Testis (tissue), 3 donors: ENCODE measurements around the gene GNG13. TPM values are rescaled to one million over a fixed set of nuclear protein-coding genes. Genes with fewer than 3 reads are reported as not detected.
A peak's percentile ranks its signal among the peaks of the same experiment; 100 is the strongest.

Experiments
- DNase-seq: peaks from one replicate; pipeline ENCODE4 v3.0.0-alpha.2; 2019
- H3K27ac ChIP-seq, 2 donors: fragments of 200-600 bp; sonication (generic); one replicate each; pipeline ENCODE4 v1.5.1; 2019
- H3K27me3 ChIP-seq: fragments of 200-600 bp; sonication (generic); one replicate; pipeline ENCODE4 v1.5.1; 2019
- H3K36me3 ChIP-seq: fragments of 200-600 bp; sonication (generic); one replicate; pipeline ENCODE4 v1.5.1; 2017; ENCODE audit warnings: low read depth; ENCODE audit errors: missing control alignments
- H3K4me1 ChIP-seq: fragments of 200-600 bp; sonication (generic); one replicate; pipeline ENCODE4 v1.5.1; 2019
- H3K4me3 ChIP-seq, 2 donors: fragments of 200-600 bp; sonication (generic); one replicate each; pipeline ENCODE4 v1.5.1; 2017 to 2019
- H3K9me3 ChIP-seq: fragments of 200-600 bp; sonication (generic); one replicate; pipeline ENCODE4 v1.5.1; 2017
- POLR2A ChIP-seq: fragments of 450-650 bp; IDR thresholded peaks from one replicate; pipeline ENCODE4 v1.6.1; 2017; ENCODE audit warnings: antibody characterized with exemption, mild to moderate bottlenecking, moderate library complexity
- WGBS, 2 donors: methylation state at CpG; one replicate each; pipeline ENCODE4 v1.1.5; 2018; 5-methylcytosine and 5-hydroxymethylcytosine counted together
- intact Hi-C: fragments of 100-400 bp; cut with DNase I; formaldehyde crosslinking; loops from one replicate; pipeline ENCODE4 v1.15.1; 2023; ENCODE audit warnings: low total_unique reads
- polyA plus RNA-seq: library from polyadenylated mRNA; stranded (reverse); fragments of 350-450 nt; fragmentation: Illumina TruSeq; extraction: RNeasy Lipid Tissue Mini Kit (QIAGEN cat#74804); gene quantifications from one replicate; pipeline ENCODE4 v1.2.3, GENCODE V29; 2014; ENCODE audit warnings: low read depth, low replicate concordance; ENCODE audit not compliant: insufficient read depth
- total RNA-seq, 2 donors: library from RNA; depleted of rRNA; stranded (reverse); fragments of >200 nt; gene quantifications; one replicate each; pipeline ENCODE4 v1.2.3, GENCODE V29; 2016
- TF ChIP-seq, protein P1 (sequence below), 3 experiments: fragments of 450-650 bp in 2 of 3; fragments of 200-600 bp in 1 of 3; sonication (generic) in 1 of 3; IDR thresholded peaks; one replicate each; pipeline ENCODE4 v1.5.1; 2016 to 2019; ENCODE audit warnings: antibody characterized with exemption in 3 of 3, mild to moderate bottlenecking in 2 of 3, moderate library complexity in 1 of 3

The GNG13 gene
- total and polyA plus RNA-seq, 3 donors from 2014 or later = not detected

DNA sequence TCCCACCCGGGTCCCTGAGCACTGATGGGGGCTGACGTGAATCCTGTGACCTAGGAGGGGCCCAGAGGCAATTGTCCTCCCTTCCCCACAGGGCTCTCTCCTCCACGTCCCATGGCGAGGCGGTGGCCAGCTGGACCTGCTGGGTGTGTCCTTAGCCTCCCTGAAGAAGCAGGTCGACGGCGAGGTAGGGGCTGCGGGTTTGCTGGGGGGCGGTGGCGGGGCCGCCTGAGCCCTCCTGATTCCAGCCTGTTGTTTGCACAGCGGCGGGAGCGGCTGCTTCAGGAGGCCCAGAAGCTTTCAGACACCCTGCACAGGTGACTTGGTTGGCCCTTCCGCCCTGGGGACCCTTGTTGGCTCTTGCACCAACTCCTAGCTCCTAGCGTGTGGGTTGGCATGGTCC is 10.4 kb downstream of the GNG13 start:
- H3K27me3 ChIP-seq = no peaks in the 10 kb centered on the region
- no peaks in the 10 kb centered on the region for H3K36me3 ChIP-seq
- DNase-seq = no peak
- no peaks in the 10 kb centered on the region for H3K9me3 ChIP-seq
- TF ChIP-seq, protein P1, sequence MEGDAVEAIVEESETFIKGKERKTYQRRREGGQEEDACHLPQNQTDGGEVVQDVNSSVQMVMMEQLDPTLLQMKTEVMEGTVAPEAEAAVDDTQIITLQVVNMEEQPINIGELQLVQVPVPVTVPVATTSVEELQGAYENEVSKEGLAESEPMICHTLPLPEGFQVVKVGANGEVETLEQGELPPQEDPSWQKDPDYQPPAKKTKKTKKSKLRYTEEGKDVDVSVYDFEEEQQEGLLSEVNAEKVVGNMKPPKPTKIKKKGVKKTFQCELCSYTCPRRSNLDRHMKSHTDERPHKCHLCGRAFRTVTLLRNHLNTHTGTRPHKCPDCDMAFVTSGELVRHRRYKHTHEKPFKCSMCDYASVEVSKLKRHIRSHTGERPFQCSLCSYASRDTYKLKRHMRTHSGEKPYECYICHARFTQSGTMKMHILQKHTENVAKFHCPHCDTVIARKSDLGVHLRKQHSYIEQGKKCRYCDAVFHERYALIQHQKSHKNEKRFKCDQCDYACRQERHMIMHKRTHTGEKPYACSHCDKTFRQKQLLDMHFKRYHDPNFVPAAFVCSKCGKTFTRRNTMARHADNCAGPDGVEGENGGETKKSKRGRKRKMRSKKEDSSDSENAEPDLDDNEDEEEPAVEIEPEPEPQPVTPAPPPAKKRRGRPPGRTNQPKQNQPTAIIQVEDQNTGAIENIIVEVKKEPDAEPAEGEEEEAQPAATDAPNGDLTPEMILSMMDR (IDR thresholded peaks at IDR 0.05) = no peak
- TF ChIP-seq POLR2A = no peak
- H3K4me3 ChIP-seq = no peak overlapping the region
- intact Hi-C loops = no loop called here
- WGBS, 2 donors = 94 to 96% methylated on average over 9 to 17 of the region's 17 CpGs
- H3K27ac ChIP-seq = no peak overlapping the region
- peaks cover 16% of the 10 kb centered on the region for H3K4me1 ChIP-seq

DNA sequence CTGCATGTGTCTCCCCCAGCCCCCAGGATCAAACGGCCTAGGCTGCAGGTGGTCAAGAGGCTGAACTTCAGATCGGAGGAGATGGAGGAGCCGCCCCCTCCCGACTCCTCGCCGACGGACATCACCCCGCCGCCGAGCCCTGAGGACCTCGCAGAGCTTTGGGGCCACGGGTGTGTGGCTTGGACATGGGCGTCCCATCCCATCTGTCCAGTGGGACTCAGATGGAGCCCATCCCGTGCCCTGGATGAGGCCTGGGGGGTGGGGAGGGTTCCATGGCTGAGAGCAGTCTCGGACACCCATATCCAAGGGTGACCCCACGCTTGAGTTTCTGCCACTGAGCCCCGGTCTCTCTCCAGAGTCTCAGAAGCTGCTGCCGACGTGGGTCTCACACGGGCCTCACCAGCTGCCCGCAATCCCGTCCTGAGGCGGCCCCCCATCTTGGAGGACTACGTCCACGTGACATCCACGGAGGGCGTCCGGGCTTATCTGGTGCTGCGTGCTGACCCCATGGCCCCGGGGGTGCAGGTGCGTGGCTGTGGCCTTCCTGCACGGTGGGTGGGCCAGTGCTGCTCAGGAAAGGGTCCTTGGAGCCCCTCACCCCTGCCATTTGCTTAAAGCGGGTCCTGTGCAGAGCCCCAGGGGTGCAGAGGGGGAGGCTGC is 11.2 kb downstream of the GNG13 start:
- intact Hi-C loops = no loop called here
- TF ChIP-seq POLR2A = no peak
- TF ChIP-seq, protein P1 (IDR thresholded peaks at IDR 0.05) = no peak
- Histone ChIP-seq H3K4me3 (peak overlapping the region; percentile 68 to 85), H3K36me3 (no peaks in the 10 kb centered on the region), H3K27me3 (no peaks in the 10 kb centered on the region), H3K9me3 (no peaks in the 10 kb centered on the region), H3K4me1 (peaks cover 16% of the 10 kb centered on the region), H3K27ac (no peak overlapping the region)
- 61 to 90% methylated on average over 2 to 23 of the region's 33 CpGs for WGBS, 2 donors
- no peak for DNase-seq

DNA sequence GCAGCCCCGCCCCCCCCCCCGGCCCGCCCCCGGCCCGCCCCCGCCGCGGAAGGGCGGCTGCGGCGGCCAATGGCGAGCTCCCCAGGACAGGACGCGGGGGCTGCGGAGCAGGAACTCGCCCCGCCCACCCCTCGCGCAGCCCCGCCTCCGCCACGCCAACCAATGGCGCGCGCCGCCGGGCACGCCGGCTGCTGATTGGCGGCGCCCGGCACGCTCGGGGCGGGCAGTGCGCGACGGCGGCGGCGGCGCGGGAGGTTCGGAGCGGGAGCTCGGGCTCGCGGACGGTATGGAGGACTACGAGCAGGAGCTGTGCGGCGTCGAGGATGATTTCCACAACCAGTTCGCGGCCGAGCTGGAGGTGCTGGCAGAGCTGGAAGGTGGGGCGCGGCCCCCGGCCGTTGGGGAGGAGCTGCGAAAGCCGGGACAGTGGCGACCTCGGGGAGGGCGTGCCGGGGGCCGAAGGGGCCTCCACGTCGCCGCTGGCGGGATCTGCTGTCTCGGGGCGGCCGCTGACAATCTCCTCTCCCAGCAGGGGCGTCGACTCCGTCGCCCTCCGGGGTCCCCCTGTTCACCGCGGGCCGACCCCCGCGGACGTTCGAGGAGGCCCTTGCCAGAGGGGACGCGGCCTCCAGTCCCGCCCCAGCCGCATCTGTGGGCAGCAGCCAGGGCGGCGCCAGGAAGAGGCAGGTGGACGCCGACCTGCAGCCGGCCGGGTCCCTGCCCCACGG is 12.0 kb downstream of the GNG13 start, which contains the start of gene CHTF18:
Gene CHTF18, plus strand, starts transcription at position 222 of the 728 bp plus-strand sequence. Its CDS starts 65 bp downstream, at position 287.
- Histone ChIP-seq H3K27me3 (no peaks in the 10 kb centered on the region), H3K36me3 (no peaks in the 10 kb centered on the region), H3K9me3 (no peaks in the 10 kb centered on the region), H3K4me3 (peak within 1 kb of the TSS; percentile 80 to 85), H3K27ac (no peak within 1 kb of the TSS), H3K4me1 (peaks cover 21% of the 10 kb centered on the region)
- intact Hi-C loops = no loop called here
- WGBS, 2 donors = 2 to 4% methylated on average over 5 to 44 of the region's 97 CpGs
- DNase-seq = peak; percentile 93
- TF ChIP-seq, protein P1 (IDR thresholded peaks at IDR 0.05) = no peak

DNA sequence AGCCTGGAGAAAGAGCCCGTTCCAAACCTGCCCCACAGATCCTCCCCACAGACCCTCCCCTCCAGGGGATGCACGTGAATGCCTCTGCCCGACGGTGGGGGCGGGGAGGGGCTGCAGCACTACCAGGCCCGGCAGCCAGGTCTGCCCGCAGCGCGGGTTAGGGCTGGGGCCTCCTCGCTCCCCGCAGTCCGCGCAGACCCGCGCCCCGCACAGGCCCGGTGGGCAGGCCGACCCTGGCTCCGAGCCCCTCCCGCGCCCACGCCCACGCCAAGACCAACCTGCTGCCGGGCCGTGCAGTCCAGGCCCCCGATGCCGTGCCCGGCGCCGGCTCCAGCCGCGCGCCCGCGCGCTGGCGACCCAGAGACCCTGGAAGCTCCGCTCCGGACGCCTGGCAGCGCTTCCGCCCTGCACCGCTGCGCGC is 12.5 kb downstream of the GNG13 start, which contains the start of gene RPUSD1:
Gene RPUSD1, minus strand, starts transcription at position 404 of the 421 bp plus-strand sequence. CDS start 644 bp downstream, outside the sequence.
- H3K9me3 ChIP-seq = no peaks in the 10 kb centered on the region
- H3K27ac ChIP-seq = no peak within 1 kb of the TSS
- H3K4me3 ChIP-seq = peak within 1 kb of the TSS; percentile 80 to 85
- 0% methylated on average over 19 of the region's 45 CpGs; no CpG with 5 or more reads in 1 of the 2 donors for WGBS, 2 donors
- H3K27me3 ChIP-seq = no peaks in the 10 kb centered on the region
- H3K36me3 ChIP-seq = no peaks in the 10 kb centered on the region
- intact Hi-C loops = no loop called here
- peaks cover 22% of the 10 kb centered on the region for H3K4me1 ChIP-seq
- TF ChIP-seq, protein P1 (IDR thresholded peaks at IDR 0.05) = no peak
- no peak for TF ChIP-seq POLR2A
- DNase-seq = no peak
